Measurements from ENCODE around the gene TFAP2A.

Gene TFAP2A

DNA sequence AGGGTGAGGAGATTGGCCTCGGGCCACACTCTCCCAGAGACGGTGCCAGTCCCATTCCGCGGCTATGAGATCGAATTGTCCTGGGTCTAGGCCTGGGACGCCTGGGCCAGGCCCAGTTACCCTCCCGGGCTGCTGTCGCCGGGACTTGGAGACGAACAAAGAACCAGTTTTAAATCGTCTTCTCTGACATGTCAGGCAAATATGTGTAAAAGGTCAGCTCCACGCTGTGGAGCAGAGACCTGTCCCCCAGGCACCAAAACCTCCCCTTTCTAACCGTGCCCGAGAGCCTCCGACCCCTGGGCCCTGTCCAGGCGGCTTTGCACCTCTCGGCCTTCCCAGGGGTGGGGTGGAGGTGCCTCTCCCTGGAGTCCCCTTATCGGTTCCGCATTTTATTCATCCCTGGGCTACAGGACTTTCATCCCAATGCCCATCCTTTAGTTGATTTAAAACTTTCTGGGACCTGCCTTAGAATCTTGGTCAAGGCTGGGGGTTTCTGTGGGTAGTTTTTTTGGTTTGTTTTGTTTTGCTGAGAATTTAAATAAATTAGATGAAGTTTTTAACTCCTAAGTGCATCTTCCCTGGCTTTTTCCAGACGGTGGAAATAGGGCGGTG is 5.8 kb upstream of the TFAP2A start:
- no peak overlapping the region for H3K27ac ChIP-seq
- no peak for TF ChIP-seq CTCF (conservative IDR thresholded peaks at IDR 0.05)

DNA sequence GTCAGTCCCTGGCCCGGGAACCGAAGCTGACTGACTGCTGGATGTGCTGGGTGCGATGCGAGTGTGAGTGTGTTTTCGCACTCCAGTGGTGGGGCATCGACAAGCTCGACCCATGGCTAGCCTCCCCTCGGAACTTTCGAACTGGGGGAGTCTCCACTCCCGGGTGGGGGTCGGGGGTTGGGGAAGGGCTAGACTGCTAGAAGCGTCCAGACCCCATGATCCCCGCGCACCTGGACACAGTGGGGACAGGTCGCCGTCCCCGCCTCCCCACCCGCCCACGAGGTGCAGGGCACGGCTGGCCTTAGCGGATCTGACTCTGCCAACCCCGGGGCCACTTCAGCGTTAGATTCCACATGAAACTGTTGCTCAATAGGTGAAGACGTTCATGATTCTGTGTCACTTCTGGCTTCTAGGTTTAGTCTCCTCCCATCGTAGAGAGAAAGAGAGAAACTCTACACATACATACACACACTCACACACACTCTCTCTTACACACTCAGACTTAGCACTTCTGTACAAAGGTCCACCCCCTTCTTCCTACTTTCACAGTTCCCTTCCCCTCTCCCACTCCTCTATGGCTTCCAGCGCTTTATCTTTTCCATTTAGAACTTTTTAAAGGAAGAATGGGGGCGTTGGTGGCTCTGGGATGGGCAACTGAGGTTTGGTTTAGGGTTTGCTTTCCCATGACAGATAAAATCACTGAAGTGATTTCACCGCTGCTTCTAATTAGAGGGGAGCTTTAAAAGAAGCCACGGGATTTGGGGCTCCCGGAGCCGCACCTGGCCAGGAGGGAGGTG is 5.1 kb upstream of the TFAP2A start:
- no peak overlapping the region for H3K27ac ChIP-seq
- TF ChIP-seq CTCF (conservative IDR thresholded peaks at IDR 0.05): no peak

DNA sequence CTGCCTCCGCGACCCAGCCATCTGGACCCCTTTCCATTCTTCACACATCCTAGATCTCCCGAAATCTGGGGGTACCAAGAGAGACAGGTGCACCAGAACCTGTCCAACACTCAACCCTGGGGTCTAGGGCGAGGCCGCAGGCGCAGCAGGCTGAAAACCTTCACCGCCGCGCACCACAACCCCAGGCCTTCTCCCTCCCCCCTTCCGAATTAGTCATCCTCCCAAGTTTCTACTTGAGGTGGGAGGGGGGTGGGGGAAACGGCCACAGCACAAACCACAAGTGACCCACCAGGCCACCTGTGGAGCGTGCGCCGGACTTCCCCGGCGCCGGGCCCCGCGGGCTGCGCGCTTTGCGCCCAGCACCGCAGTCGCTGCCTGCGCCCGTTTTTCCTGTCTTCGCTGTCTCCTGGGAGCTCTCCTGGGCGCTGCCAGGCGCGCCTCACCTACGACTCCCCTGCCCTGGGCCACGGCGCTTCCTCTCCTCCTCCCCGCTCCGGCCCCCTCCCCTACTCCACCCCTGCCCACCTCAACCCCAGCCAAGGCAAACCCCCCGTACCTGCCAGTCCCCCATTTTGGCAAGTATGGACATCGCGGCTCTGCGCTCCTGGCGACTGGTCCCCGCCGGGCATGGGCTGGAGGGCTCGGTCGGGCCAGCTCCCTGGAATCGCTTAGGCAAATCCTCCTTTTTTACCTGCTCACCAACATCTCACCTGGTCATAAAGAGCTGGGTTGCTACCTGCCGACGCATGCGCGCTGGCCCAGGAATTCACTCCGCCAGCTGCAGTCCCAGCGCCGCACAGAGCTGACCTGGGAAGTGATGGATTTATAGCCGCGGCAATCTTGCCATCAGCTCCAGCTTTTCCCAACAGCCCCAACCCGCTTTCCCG is 4.2 kb upstream of the TFAP2A start:
- no peak overlapping the region for H3K27ac ChIP-seq
- TF ChIP-seq CTCF (conservative IDR thresholded peaks at IDR 0.05): no peak

DNA sequence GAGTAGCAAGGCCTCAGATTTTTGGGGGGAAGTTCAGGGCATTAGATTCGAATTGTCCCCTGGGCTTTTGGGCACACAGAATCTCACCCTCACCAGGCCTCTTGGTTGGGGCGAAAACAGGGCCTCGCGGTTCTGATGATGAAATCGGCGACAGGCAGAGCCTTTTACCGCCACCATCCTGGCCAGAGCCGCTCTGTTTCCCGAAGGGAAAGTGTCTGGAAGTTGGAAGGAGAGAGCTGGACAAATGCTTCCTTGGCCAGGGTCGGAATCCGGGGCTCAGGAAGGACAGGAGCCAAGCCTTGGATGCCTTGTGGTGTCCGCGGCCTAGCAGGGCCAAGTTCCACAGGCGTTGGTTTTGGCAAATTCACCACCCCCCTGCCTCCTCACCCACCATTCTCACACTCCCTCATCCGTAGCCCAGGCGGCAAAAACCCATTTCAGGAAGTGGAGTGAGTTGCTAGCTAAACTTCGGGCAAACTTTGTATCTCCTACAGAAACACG is 3.5 kb upstream of the TFAP2A start:
- H3K27ac ChIP-seq: no peak overlapping the region

DNA sequence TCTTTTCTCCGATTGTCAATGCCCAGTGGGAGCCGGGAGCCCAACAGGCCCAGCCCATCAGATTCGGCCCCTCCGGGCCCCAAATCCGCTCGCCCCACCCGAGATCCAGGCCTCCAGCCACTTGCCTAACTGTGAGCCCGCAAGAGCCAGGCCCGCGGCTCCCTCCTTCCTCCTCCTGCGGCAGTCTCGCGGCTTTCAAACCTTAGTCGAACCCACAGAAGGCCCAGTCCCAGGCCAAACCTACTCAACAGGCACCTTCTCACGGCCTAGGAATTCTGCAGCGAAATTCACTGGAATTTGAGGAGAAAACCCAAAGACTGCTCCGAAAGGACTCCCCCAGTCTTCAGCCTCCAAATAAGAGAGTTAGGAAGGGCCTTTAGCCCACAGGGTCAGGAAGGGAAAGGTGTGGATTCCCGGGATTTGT is 2.8 kb upstream of the TFAP2A start:
- no peak overlapping the region for H3K27ac ChIP-seq
- no peak for TF ChIP-seq CTCF (conservative IDR thresholded peaks at IDR 0.05)

More for the DNA sequence above, 3.5 kb upstream of the TFAP2A start:
- no peak for TF ChIP-seq CTCF (conservative IDR thresholded peaks at IDR 0.05)

GRCh38 chr6:10416863-10417641 is 2.2 kb upstream of the TFAP2A start:
- no peak overlapping the region for H3K27ac ChIP-seq
- TF ChIP-seq CTCF (conservative IDR thresholded peaks at IDR 0.05): no peak

Data from VCaP (cell line).